ENCODE results near the gene RUNX1.

The RUNX1 gene

GRCh38 chr21:34841154-34841553 lies 207.9 kb downstream of the RUNX1 start:
- DNase-seq: no peak

GRCh38 chr21:34840693-34841092 lies 208.4 kb downstream of the RUNX1 start:
- DNase-seq: no peak

GRCh38 chr21:34838956-34839820 lies 209.9 kb downstream of the RUNX1 start:
- no peak for DNase-seq

- DNase-seq: no peak
Measured at GRCh38 chr21:34836933-34837505, 212.1 kb downstream of the RUNX1 start.

GRCh38 chr21:34836103-34836932 lies 212.8 kb downstream of the RUNX1 start:
- DNase-seq: no peak

GRCh38 chr21:34835526-34835925 lies 213.6 kb downstream of the RUNX1 start:
- no peak for DNase-seq

GRCh38 chr21:34834852-34835501 lies 214.1 kb downstream of the RUNX1 start:
- DNase-seq: peak; percentile 24

- DNase-seq: no peak
Measured at GRCh38 chr21:34834290-34834689, 214.8 kb downstream of the RUNX1 start.

- no peak for DNase-seq
Measured at GRCh38 chr21:34833465-34833864, 215.6 kb downstream of the RUNX1 start.

GRCh38 chr21:34830386-34831170 lies 218.5 kb downstream of the RUNX1 start:
- no peak for DNase-seq

GRCh38 chr21:34827445-34828235 lies 221.5 kb downstream of the RUNX1 start:
- no peak for DNase-seq

- DNase-seq: no peak
Measured at GRCh38 chr21:34826836-34827235, 222.3 kb downstream of the RUNX1 start.

GRCh38 chr21:34825948-34826548 lies 223.1 kb downstream of the RUNX1 start:
- no peak for DNase-seq

GRCh38 chr21:34825101-34825500 lies 224.0 kb downstream of the RUNX1 start:
- no peak for DNase-seq

GRCh38 chr21:34824314-34824713 lies 224.8 kb downstream of the RUNX1 start:
- no peak for DNase-seq

- no peak for DNase-seq
Measured at GRCh38 chr21:34822942-34823341, 226.2 kb downstream of the RUNX1 start.

- no peak for DNase-seq
Measured at GRCh38 chr21:34822168-34822567, 226.9 kb downstream of the RUNX1 start.

- no peak for DNase-seq
Measured at GRCh38 chr21:34821717-34822116, 227.4 kb downstream of the RUNX1 start.

- DNase-seq: no peak
Measured at GRCh38 chr21:34820051-34820450, 229.1 kb downstream of the RUNX1 start.

GRCh38 chr21:34819357-34819999 lies 229.6 kb downstream of the RUNX1 start:
- no peak for DNase-seq

Data from NCI-H2171 treated with DMSO at 0.1 percent for 48 hours (cell line).